Measurements from ENCODE around the gene SORCS2.

The SORCS2 gene

GRCh38 chr4:7675136-7675535 is 482.8 kb downstream of the SORCS2 start:
- TF ChIP-seq SIN3A (IDR thresholded peaks at IDR 0.05; ENCODE audit: borderline replicate concordance, insufficient read depth, low read length) (no peak), FOXP2 (optimal IDR thresholded peaks at IDR 0.05; ENCODE audit: borderline replicate concordance, extremely low read depth, extremely low read length, insufficient read depth) (no peak), POLR2AphosphoS5 (IDR thresholded peaks at IDR 0.05; ENCODE audit: low read depth, low read length) (no peak), TAF1 (IDR thresholded peaks at IDR 0.05; ENCODE audit: borderline replicate concordance, insufficient read depth, low read length) (no peak)
- TF ChIP-seq, protein P1, sequence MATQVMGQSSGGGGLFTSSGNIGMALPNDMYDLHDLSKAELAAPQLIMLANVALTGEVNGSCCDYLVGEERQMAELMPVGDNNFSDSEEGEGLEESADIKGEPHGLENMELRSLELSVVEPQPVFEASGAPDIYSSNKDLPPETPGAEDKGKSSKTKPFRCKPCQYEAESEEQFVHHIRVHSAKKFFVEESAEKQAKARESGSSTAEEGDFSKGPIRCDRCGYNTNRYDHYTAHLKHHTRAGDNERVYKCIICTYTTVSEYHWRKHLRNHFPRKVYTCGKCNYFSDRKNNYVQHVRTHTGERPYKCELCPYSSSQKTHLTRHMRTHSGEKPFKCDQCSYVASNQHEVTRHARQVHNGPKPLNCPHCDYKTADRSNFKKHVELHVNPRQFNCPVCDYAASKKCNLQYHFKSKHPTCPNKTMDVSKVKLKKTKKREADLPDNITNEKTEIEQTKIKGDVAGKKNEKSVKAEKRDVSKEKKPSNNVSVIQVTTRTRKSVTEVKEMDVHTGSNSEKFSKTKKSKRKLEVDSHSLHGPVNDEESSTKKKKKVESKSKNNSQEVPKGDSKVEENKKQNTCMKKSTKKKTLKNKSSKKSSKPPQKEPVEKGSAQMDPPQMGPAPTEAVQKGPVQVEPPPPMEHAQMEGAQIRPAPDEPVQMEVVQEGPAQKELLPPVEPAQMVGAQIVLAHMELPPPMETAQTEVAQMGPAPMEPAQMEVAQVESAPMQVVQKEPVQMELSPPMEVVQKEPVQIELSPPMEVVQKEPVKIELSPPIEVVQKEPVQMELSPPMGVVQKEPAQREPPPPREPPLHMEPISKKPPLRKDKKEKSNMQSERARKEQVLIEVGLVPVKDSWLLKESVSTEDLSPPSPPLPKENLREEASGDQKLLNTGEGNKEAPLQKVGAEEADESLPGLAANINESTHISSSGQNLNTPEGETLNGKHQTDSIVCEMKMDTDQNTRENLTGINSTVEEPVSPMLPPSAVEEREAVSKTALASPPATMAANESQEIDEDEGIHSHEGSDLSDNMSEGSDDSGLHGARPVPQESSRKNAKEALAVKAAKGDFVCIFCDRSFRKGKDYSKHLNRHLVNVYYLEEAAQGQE (IDR thresholded peaks at IDR 0.05; ENCODE audit: insufficient read depth in 1 of 2, low read depth in 2 of 2, low read length in 2 of 2): no peak

DNA sequence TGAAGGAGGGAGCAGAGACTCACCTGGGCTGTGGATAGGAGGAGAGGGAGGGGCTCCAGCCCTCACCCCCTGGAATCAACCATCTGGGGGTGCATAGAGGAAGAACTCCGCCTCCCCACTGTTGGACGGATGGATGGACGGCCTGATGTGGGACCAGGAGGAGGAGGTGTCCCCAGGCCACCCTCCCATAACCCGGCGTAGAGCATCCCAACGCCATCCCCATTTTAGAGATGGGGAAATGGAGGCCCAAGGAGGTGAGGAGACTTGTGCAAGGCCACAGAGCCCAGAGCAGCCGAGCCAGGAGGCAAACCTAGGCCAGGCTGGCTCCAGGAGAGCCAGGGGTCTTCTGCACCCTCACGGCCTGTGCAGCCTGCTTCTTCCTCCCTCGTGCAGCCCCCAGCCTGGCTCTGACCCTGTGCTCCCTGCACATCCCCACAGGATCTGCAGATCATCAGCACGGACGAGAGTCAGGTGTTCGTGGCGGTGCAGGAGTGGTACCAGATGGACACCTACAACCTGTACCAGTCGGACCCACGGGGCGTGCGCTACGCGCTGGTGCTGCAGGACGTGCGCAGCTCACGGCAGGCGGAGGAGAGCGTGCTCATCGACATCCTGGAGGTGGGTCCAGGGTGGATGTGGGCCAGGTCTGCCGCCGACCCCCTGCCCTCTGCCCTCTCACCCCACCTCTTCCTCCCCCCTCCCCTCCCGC is 483.4 kb downstream of the SORCS2 start:
- TF ChIP-seq FOXP2 (optimal IDR thresholded peaks at IDR 0.05; ENCODE audit: borderline replicate concordance, extremely low read depth, extremely low read length, insufficient read depth) (no peak), SIN3A (IDR thresholded peaks at IDR 0.05; ENCODE audit: borderline replicate concordance, insufficient read depth, low read length) (no peak), TAF1 (IDR thresholded peaks at IDR 0.05; ENCODE audit: borderline replicate concordance, insufficient read depth, low read length) (no peak), POLR2AphosphoS5 (IDR thresholded peaks at IDR 0.05; ENCODE audit: low read depth, low read length) (0 out of 2 replicates have a peak, but pooled peaks have one; percentile 30)
- TF ChIP-seq, protein P1 (IDR thresholded peaks at IDR 0.05; ENCODE audit: insufficient read depth in 1 of 2, low read depth in 2 of 2, low read length in 2 of 2): no peak

DNA sequence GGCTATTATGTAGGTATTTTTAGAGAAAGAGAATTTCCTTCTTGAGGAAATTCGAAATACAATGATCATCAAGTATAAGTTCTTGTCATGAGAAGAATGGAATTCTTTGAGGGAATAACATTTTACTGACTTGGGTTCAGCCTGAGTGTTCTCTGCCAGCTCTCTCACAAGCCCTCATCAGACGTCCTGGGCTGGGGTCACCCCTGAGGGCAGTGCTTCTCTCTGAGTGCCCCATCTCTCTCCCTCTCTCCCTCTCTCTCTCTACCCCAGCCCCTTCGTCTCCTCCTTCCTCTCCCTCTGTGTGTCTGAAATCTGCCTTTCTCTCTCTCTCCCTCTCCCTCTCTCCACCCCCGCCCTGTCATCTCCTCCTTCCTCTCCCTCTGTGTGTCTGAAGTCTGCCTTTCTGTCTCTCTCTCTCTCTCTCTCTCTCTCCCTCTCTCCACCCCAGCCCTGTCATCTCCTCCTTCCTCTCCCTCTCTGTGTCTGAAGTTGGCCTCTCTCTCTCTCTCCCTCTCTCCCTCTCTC is 484.1 kb downstream of the SORCS2 start:
- TF ChIP-seq SIN3A (IDR thresholded peaks at IDR 0.05; ENCODE audit: borderline replicate concordance, insufficient read depth, low read length) (no peak), TAF1 (IDR thresholded peaks at IDR 0.05; ENCODE audit: borderline replicate concordance, insufficient read depth, low read length) (no peak), POLR2AphosphoS5 (IDR thresholded peaks at IDR 0.05; ENCODE audit: low read depth, low read length) (no peak), FOXP2 (optimal IDR thresholded peaks at IDR 0.05; ENCODE audit: borderline replicate concordance, extremely low read depth, extremely low read length, insufficient read depth) (no peak)
- TF ChIP-seq, protein P1 (IDR thresholded peaks at IDR 0.05; ENCODE audit: insufficient read depth in 1 of 2, low read depth in 2 of 2, low read length in 2 of 2): no peak

DNA sequence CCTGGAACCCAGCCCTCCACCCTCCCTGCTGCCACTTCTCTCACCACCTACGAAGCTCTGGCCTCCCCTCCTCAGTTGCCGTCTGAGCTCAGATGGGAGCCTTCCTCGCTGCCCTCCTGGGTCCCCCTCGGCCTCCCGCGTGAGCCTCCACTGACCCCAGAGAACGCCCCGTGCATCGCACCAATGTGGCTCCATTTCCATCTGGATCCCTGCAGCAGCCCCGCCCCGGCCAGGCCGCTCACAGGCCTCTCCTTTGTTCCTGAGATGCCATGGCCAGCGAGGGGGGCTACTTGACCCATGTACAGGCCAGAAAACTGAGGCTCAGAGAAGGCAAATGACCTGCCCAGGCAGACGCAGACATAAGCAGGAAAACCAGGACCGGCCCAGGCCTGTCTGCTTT is 484.7 kb downstream of the SORCS2 start:
- TF ChIP-seq POLR2AphosphoS5 (IDR thresholded peaks at IDR 0.05; ENCODE audit: low read depth, low read length): no peak
- TF ChIP-seq TAF1 (IDR thresholded peaks at IDR 0.05; ENCODE audit: borderline replicate concordance, insufficient read depth, low read length): no peak
- TF ChIP-seq, protein P1 (IDR thresholded peaks at IDR 0.05; ENCODE audit: insufficient read depth in 1 of 2, low read depth in 2 of 2, low read length in 2 of 2): no peak
- no peak for TF ChIP-seq SIN3A (IDR thresholded peaks at IDR 0.05; ENCODE audit: borderline replicate concordance, insufficient read depth, low read length)
- no peak for TF ChIP-seq FOXP2 (optimal IDR thresholded peaks at IDR 0.05; ENCODE audit: borderline replicate concordance, extremely low read depth, extremely low read length, insufficient read depth)

Data from PFSK-1 (cell line).